Ascending aorta (tissue), 2 donors: Measurements from ENCODE around the gene MAK. TPM values are rescaled to one million over a fixed set of nuclear protein-coding genes. Genes with fewer than 3 reads are reported as not detected.

Source experiments
- DNase-seq, 2 donors: peaks; one replicate each; pipeline ENCODE4 v3.0.0-alpha.2; 2019; ENCODE audit warnings: low spot score in 2 of 2
- H3K27ac ChIP-seq, 2 donors: fragments of 200-600 bp; sonication (generic); one replicate each; pipeline ENCODE4 v1.5.1; 2016 to 2017; ENCODE audit warnings: mild to moderate bottlenecking in 1 of 2
- H3K27me3 ChIP-seq: fragments of 200-600 bp; sonication (generic); one replicate; pipeline ENCODE4 v1.5.1; 2017
- H3K36me3 ChIP-seq, 2 donors: fragments of 200-600 bp; sonication (generic); one replicate each; pipeline ENCODE4 v1.5.1; 2016
- H3K4me1 ChIP-seq, 2 donors: fragments of 200-600 bp; sonication (generic); one replicate each; pipeline ENCODE4 v1.5.1; 2016 to 2017; ENCODE audit warnings: mild to moderate bottlenecking in 1 of 2
- H3K4me3 ChIP-seq, 2 donors: fragments of 200-600 bp; sonication (generic); one replicate each; pipeline ENCODE4 v1.5.1; 2016 to 2017; ENCODE audit warnings: mild to moderate bottlenecking in 1 of 2
- H3K9me3 ChIP-seq, 2 donors: fragments of 200-600 bp; sonication (generic); one replicate each; pipeline ENCODE4 v1.5.1; 2016
- CTCF ChIP-seq, 3 experiments: fragments of 200-600 bp in 2 of 3; fragments of 450-650 bp in 1 of 3; sonication (generic) in 2 of 3; IDR thresholded peaks; one replicate each; pipeline ENCODE4 v1.5.1; 2016 to 2019; ENCODE audit warnings: antibody characterized with exemption in 3 of 3, mild to moderate bottlenecking in 1 of 3, moderate library complexity in 1 of 3
- intact Hi-C: fragments of 100-400 bp; cut with DNase I; formaldehyde crosslinking; loops from one replicate; pipeline ENCODE4 v1.15.1; 2023
- total RNA-seq: library from RNA; depleted of rRNA; stranded (reverse); fragments of >200 nt; gene quantifications from one replicate; pipeline ENCODE4 v1.1.0, GENCODE V29; 2016

The MAK gene
- total RNA-seq, 1 donor from 2014 or later = not detected

- intact Hi-C loops = no loop called here
- H3K4me3 ChIP-seq = no peak overlapping the region
- no peaks in the 10 kb centered on the region for H3K36me3 ChIP-seq
- TF ChIP-seq CTCF (IDR thresholded peaks at IDR 0.05) = no peak
- H3K27me3 ChIP-seq = no peaks in the 10 kb centered on the region
- H3K4me1 ChIP-seq = no peaks in the 10 kb centered on the region
- no peaks in the 10 kb centered on the region for H3K9me3 ChIP-seq
- no peak for DNase-seq
- H3K27ac ChIP-seq = no peak overlapping the region
Measured at GRCh38 chr6:10808376-10808775, 30.0 kb downstream of the MAK start.

- H3K4me1 ChIP-seq = no peaks in the 10 kb centered on the region
- H3K4me3 ChIP-seq = no peak overlapping the region
- intact Hi-C loops = loop anchor here (1.0 kb wide), 1 partner anchor 323 kb away; no protein-coding TSS in a partner anchor
- no peaks in the 10 kb centered on the region for H3K36me3 ChIP-seq
- no peaks in the 10 kb centered on the region for H3K27me3 ChIP-seq
- DNase-seq = peak in 1 of 2 donors; percentile 68
- H3K27ac ChIP-seq = no peak overlapping the region
- H3K9me3 ChIP-seq = no peaks in the 10 kb centered on the region
- peak; percentile 75 to 98 (median 97) for TF ChIP-seq CTCF (IDR thresholded peaks at IDR 0.05)
Measured at GRCh38 chr6:10801224-10801848, 37.0 kb downstream of the MAK start.

GRCh38 chr6:10800810-10801209 lies 37.5 kb downstream of the MAK start:
- H3K27me3 ChIP-seq = no peaks in the 10 kb centered on the region
- intact Hi-C loops = loop anchor here (1.0 kb wide), 1 partner anchor 323 kb away; no protein-coding TSS in a partner anchor
- H3K36me3 ChIP-seq = no peaks in the 10 kb centered on the region
- no peak for DNase-seq
- TF ChIP-seq CTCF (IDR thresholded peaks at IDR 0.05) = no peak
- no peak overlapping the region for H3K4me3 ChIP-seq
- H3K9me3 ChIP-seq = no peaks in the 10 kb centered on the region
- H3K27ac ChIP-seq = no peak overlapping the region
- H3K4me1 ChIP-seq = no peaks in the 10 kb centered on the region

GRCh38 chr6:10794239-10794638 lies 44.1 kb downstream of the MAK start:
- H3K36me3 ChIP-seq = peaks cover 0 to 4% of the 10 kb centered on the region in 2 donors
- H3K9me3 ChIP-seq = no peaks in the 10 kb centered on the region
- TF ChIP-seq CTCF (IDR thresholded peaks at IDR 0.05) = no peak
- peak in 1 of 2 donors; percentile 39 for DNase-seq
- no peaks in the 10 kb centered on the region for H3K4me1 ChIP-seq
- H3K4me3 ChIP-seq = no peak overlapping the region
- no peak overlapping the region for H3K27ac ChIP-seq
- no peaks in the 10 kb centered on the region for H3K27me3 ChIP-seq
- intact Hi-C loops = no loop called here

GRCh38 chr6:10793695-10794094 lies 44.6 kb downstream of the MAK start:
- H3K4me1 ChIP-seq = no peaks in the 10 kb centered on the region
- H3K36me3 ChIP-seq = peaks cover 0 to 4% of the 10 kb centered on the region in 2 donors
- TF ChIP-seq CTCF (IDR thresholded peaks at IDR 0.05) = no peak
- DNase-seq = no peak
- no peaks in the 10 kb centered on the region for H3K27me3 ChIP-seq
- intact Hi-C loops = no loop called here
- H3K27ac ChIP-seq = no peak overlapping the region
- H3K9me3 ChIP-seq = no peaks in the 10 kb centered on the region
- H3K4me3 ChIP-seq = no peak overlapping the region
